Peyer's patch (tissue), 4 donors: ENCODE measurements around the gene PPP4R4. TPM values are rescaled to one million over a fixed set of nuclear protein-coding genes. Genes with fewer than 3 reads are reported as not detected.

Experiments used
- DNase-seq, 3 donors: peaks; one replicate each; pipeline ENCODE4 v3.0.0-alpha.2; 2017 to 2019
- H3K27ac ChIP-seq, 4 donors: fragments of 200-600 bp; sonication (generic); one replicate each; pipeline ENCODE4 v1.5.1; 2016 to 2019
- H3K27me3 ChIP-seq, 2 donors: fragments of 200-600 bp; sonication (generic); one replicate each; pipeline ENCODE4 v1.5.1; 2019
- H3K36me3 ChIP-seq, 3 donors: fragments of 200-600 bp; sonication (generic); one replicate each; pipeline ENCODE4 v1.5.1; 2016 to 2019
- H3K4me1 ChIP-seq, 4 donors: fragments of 200-600 bp; sonication (generic); one replicate each; pipeline ENCODE4 v1.5.1; 2016 to 2019
- H3K4me3 ChIP-seq, 4 donors: fragments of 200-600 bp; sonication (generic); 1 replicate in 3 of 4; 2 replicates in 1 of 4; pipeline ENCODE4 v1.5.1; 2016 to 2019; ENCODE audit warnings: mild to moderate bottlenecking in 1 of 4
- H3K9me3 ChIP-seq, 4 donors: fragments of 200-600 bp; sonication (generic); one replicate each; pipeline ENCODE4 v1.5.1; 2016 to 2019; ENCODE audit warnings: mild to moderate bottlenecking in 1 of 4
- POLR2A ChIP-seq, 2 donors: fragments of 450-650 bp; IDR thresholded peaks; one replicate each; pipeline ENCODE4 v1.5.1; 2017; ENCODE audit warnings: antibody characterized with exemption in 2 of 2, mild to moderate bottlenecking in 2 of 2, moderate library complexity in 2 of 2
- total RNA-seq, 4 donors: library from RNA; depleted of rRNA; stranded (reverse); fragments of >200 nt; gene quantifications; one replicate each; pipeline ENCODE4 v1.1.0, GENCODE V29; 2016
- TF ChIP-seq, protein P1 (sequence below), 6 experiments: fragments of 450-650 bp in 4 of 6; fragments of 200-600 bp in 2 of 6; sonication (generic) in 1 of 6; IDR thresholded peaks; one replicate each; pipeline ENCODE4 v1.5.1; 2017 to 2019; ENCODE audit warnings: antibody characterized with exemption in 6 of 6, mild to moderate bottlenecking in 3 of 6, moderate library complexity in 1 of 6

PPP4R4 gene
- total RNA-seq, 4 donors from 2014 or later: 2.5 to 5.0 TPM; not detected in 2

DNA sequence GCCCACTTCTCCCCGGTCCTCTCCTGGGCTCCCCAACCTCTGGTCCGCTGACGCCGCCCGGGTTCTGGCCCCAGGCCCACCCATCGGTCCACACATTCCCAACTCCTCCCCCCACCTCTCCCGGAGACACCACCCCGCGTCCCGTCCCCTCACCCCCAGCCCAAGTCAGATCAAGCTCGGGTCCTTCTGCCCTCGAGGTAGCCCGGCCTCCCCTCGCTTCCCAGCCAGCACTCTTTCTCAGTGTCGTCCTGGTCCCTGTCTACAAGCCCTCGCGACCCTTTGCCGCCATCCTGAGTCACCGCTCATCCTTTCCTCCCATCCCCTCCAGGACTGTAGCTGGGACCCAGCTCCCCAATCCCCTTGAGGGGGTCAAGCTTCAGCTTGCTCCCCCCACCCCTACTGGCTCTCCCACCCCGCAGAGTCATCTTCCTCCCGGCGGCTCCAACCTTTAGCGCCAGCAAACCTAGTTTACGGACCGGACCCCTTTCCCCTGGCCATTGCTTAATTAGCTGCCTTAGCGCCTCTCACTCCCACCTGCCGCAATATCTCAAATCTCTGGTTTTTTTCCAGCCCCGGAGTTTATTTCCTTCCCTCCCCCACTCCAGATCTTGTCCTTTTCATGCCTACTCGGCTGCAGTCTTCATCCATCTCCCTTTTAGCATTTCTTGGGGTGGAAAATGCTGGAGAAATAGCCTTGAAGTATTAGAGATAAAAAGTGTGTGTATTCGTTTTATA is 1.1 kb downstream of the PPP4R4 start:
- Histone ChIP-seq H3K4me3 (peak overlapping the region; percentile 45 to 68 (median 64)), H3K27me3 (peaks cover 0 to 19% of the 10 kb centered on the region in 2 donors), H3K36me3 (no peaks in the 10 kb centered on the region), H3K27ac (no peak overlapping the region), H3K4me1 (peaks cover 5 to 16% (median 9%) of the 10 kb centered on the region in 4 donors), H3K9me3 (no peaks in the 10 kb centered on the region)
- TF ChIP-seq, protein P1, sequence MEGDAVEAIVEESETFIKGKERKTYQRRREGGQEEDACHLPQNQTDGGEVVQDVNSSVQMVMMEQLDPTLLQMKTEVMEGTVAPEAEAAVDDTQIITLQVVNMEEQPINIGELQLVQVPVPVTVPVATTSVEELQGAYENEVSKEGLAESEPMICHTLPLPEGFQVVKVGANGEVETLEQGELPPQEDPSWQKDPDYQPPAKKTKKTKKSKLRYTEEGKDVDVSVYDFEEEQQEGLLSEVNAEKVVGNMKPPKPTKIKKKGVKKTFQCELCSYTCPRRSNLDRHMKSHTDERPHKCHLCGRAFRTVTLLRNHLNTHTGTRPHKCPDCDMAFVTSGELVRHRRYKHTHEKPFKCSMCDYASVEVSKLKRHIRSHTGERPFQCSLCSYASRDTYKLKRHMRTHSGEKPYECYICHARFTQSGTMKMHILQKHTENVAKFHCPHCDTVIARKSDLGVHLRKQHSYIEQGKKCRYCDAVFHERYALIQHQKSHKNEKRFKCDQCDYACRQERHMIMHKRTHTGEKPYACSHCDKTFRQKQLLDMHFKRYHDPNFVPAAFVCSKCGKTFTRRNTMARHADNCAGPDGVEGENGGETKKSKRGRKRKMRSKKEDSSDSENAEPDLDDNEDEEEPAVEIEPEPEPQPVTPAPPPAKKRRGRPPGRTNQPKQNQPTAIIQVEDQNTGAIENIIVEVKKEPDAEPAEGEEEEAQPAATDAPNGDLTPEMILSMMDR (IDR thresholded peaks at IDR 0.05): no peak
- no peak for TF ChIP-seq POLR2A (IDR thresholded peaks at IDR 0.05)
- no peak for DNase-seq

DNA sequence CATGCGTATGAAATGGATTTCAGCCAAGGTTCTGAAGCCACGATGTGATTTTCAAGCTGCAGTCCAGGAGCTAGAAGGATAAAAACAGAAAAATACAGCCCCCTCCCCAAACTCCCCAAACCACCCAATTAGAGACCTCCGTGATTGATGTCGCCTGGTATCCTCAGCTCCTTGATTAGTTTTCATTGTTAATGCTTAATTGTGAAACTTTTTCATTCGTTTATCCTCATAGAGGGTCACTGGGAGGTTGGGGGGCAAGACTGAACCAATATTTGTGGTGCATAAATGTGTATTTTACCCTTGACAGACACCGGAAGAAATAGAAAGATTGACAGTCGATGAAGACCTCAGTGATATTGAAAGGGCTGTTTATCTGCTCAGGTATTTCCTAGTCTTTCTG is 1.6 kb downstream of the PPP4R4 start:
- Histone ChIP-seq H3K36me3 (no peaks in the 10 kb centered on the region), H3K27ac (no peak overlapping the region), H3K27me3 (peaks cover 0 to 19% of the 10 kb centered on the region in 2 donors), H3K9me3 (no peaks in the 10 kb centered on the region), H3K4me1 (peaks cover 5 to 16% (median 9%) of the 10 kb centered on the region in 4 donors), H3K4me3 (no peak overlapping the region)
- TF ChIP-seq, protein P1 (IDR thresholded peaks at IDR 0.05): no peak
- TF ChIP-seq POLR2A (IDR thresholded peaks at IDR 0.05): no peak
- DNase-seq: no peak

DNA sequence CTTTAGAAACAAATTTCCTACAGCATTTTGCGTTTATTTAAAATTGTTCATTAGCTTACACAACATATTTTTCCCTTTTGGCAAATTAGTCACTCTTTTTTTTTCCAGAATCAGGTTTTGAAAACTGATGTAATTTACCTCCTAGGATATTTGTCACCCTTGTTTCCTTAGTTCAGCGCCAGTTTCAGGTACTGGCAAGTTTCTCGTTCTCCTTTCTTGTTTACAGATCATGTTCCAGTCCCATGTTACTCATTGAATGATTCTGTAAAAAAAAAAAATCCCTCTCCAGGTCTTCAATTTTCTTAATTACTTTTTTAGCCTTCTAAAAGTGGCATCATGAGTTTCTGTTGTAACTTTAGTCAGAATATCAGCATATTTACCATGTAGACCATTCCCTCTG is 2.7 kb downstream of the PPP4R4 start:
- no peaks in the 10 kb centered on the region for H3K36me3 ChIP-seq
- DNase-seq: no peak
- TF ChIP-seq, protein P1 (IDR thresholded peaks at IDR 0.05): no peak
- no peak for TF ChIP-seq POLR2A (IDR thresholded peaks at IDR 0.05)
- peaks cover 0 to 19% of the 10 kb centered on the region in 2 donors for H3K27me3 ChIP-seq
- no peak overlapping the region for H3K4me3 ChIP-seq
- H3K4me1 ChIP-seq: peaks cover 5 to 16% (median 9%) of the 10 kb centered on the region in 4 donors
- no peaks in the 10 kb centered on the region for H3K9me3 ChIP-seq
- H3K27ac ChIP-seq: no peak overlapping the region

DNA sequence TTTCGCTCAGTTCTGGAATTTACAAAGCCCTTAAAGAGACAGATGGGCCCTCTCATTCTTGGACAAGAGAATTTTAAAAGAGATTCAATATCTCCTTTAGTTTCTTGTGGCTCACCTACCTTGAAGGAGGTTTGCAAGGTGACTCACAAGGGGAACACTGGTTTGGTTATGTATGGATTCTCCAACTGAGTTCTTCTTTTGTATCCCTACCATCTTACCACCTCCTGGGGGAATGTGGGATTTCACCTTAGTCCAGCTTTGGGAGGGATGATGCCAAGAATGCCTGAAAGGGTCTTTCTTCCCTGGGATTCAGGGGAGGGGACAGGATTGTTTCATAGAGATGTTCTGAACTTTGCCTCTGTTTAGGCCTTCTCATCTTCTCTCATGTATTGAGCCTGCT is 3.7 kb downstream of the PPP4R4 start:
- Histone ChIP-seq H3K4me1 (peaks cover 5 to 16% (median 9%) of the 10 kb centered on the region in 4 donors), H3K36me3 (no peaks in the 10 kb centered on the region), H3K27ac (no peak overlapping the region), H3K4me3 (no peak overlapping the region), H3K9me3 (no peaks in the 10 kb centered on the region), H3K27me3 (peaks cover 0 to 19% of the 10 kb centered on the region in 2 donors)
- DNase-seq: no peak
- TF ChIP-seq, protein P1 (IDR thresholded peaks at IDR 0.05): no peak
- no peak for TF ChIP-seq POLR2A (IDR thresholded peaks at IDR 0.05)

DNA sequence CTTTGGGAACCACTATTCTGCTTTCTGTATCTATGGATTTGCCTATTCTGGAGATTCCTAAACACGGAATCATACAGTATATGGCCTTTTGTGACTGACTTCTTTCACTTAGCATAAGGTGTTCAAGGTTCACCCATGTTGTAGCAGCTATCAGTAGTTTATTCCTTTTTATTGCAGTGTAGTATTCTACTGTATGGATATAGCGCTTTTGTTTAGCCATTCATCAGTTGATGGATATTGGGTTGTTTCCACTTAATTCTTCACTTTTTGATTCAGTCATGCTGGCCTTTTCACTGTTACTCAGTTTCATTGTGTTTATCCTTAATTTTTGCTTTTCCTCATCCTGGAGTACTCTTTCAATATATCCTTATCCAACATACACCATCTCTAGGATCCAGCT is 5.1 kb downstream of the PPP4R4 start:
- Histone ChIP-seq H3K27ac (no peak overlapping the region), H3K36me3 (no peaks in the 10 kb centered on the region), H3K9me3 (no peaks in the 10 kb centered on the region), H3K4me3 (no peak overlapping the region), H3K4me1 (peaks cover 5 to 12% (median 6%) of the 10 kb centered on the region in 4 donors), H3K27me3 (peaks cover 0 to 19% of the 10 kb centered on the region in 2 donors)
- no peak for DNase-seq
- no peak for TF ChIP-seq POLR2A (IDR thresholded peaks at IDR 0.05)
- TF ChIP-seq, protein P1 (IDR thresholded peaks at IDR 0.05): no peak
